ENCODE results near the gene ARL14EPL.

The ARL14EPL gene

GRCh38 chr5:116046823-116047222 lies 14.6 kb downstream of the ARL14EPL start:
- DNase-seq (ENCODE audit: low read depth in 1 of 2, low spot score in 1 of 2) = no peak
- H3K27ac ChIP-seq (replicated peaks) = no peak overlapping the region
- no peaks in the 10 kb centered on the region for H3K27me3 ChIP-seq (ENCODE audit: insufficient read depth, poor library complexity, severe bottlenecking)
- no peak overlapping the region for H3K4me3 ChIP-seq (replicated peaks; ENCODE audit: insufficient read depth, low read length)
- no peak for TF ChIP-seq POLR2AphosphoS5 (IDR thresholded peaks at IDR 0.05; ENCODE audit: low read depth)
- no peak for TF ChIP-seq CTCF (IDR thresholded peaks at IDR 0.05; ENCODE audit: insufficient read depth, low read length)
- no peak for TF ChIP-seq GABPA (IDR thresholded peaks at IDR 0.05; ENCODE audit: low read depth)
- no peak for TF ChIP-seq SPI1 (IDR thresholded peaks at IDR 0.05; ENCODE audit: borderline replicate concordance, low read depth)
- no peak for TF ChIP-seq REST (IDR thresholded peaks at IDR 0.05; ENCODE audit: insufficient replicate concordance, low read depth)

- Histone ChIP-seq H3K27ac (replicated peaks) (no peak overlapping the region), H3K27me3 (ENCODE audit: insufficient read depth, poor library complexity, severe bottlenecking) (no peaks in the 10 kb centered on the region), H3K4me3 (replicated peaks; ENCODE audit: insufficient read depth, low read length) (no peak overlapping the region)
- TF ChIP-seq REST (IDR thresholded peaks at IDR 0.05; ENCODE audit: insufficient replicate concordance, low read depth) (no peak), SPI1 (IDR thresholded peaks at IDR 0.05; ENCODE audit: borderline replicate concordance, low read depth) (no peak), POLR2AphosphoS5 (IDR thresholded peaks at IDR 0.05; ENCODE audit: low read depth) (no peak), GABPA (IDR thresholded peaks at IDR 0.05; ENCODE audit: low read depth) (no peak), CTCF (IDR thresholded peaks at IDR 0.05; ENCODE audit: insufficient read depth, low read length) (no peak)
- peak in 1 of 2 experiments; percentile 24 for DNase-seq (ENCODE audit: low read depth in 1 of 2, low spot score in 1 of 2)
Observed at GRCh38 chr5:116058346-116058936, 26.2 kb downstream of the ARL14EPL start.

- Histone ChIP-seq H3K27ac (replicated peaks) (no peak overlapping the region), H3K27me3 (ENCODE audit: insufficient read depth, poor library complexity, severe bottlenecking) (no peaks in the 10 kb centered on the region), H3K4me3 (replicated peaks; ENCODE audit: insufficient read depth, low read length) (no peak overlapping the region)
- TF ChIP-seq REST (IDR thresholded peaks at IDR 0.05; ENCODE audit: insufficient replicate concordance, low read depth) (no peak), SPI1 (IDR thresholded peaks at IDR 0.05; ENCODE audit: borderline replicate concordance, low read depth) (no peak), GABPA (IDR thresholded peaks at IDR 0.05; ENCODE audit: low read depth) (no peak), CTCF (IDR thresholded peaks at IDR 0.05; ENCODE audit: insufficient read depth, low read length) (no peak), POLR2AphosphoS5 (IDR thresholded peaks at IDR 0.05; ENCODE audit: low read depth) (no peak)
- no peak for DNase-seq (ENCODE audit: low read depth in 1 of 2, low spot score in 1 of 2)
Observed at GRCh38 chr5:116062352-116062751, 30.1 kb downstream of the ARL14EPL start.

Measured in HL-60 (cell line).